CD4-positive, alpha-beta memory T cell (primary cell): ENCODE measurements around the gene EFNA4. TPM values are rescaled to one million over a fixed set of nuclear protein-coding genes. Genes with fewer than 3 reads are reported as not detected.
A peak's percentile ranks its signal among the peaks of the same experiment; 100 is the strongest.

ENCODE experiments used
- CTCF ChIA-PET: fragments of 350-600 bp; sonication (Branson Sonifier 250); formaldehyde crosslinking; loops from one replicate; lab custom pipeline; 2021; ENCODE audit warnings: inconsistent platforms; ENCODE audit not compliant: partially characterized antibody; lab: Charles Lee
- POLR2A ChIA-PET: fragments of 350-600 bp; sonication (Branson Sonifier 250); formaldehyde crosslinking; loops from one replicate; lab custom pipeline; 2021; ENCODE audit not compliant: partially characterized antibody; lab: Charles Lee
- DNase-seq, 5 donors: peaks; one replicate each; pipeline versions ENCODE4 v3.0.0 to v3.0.0-alpha.2; 2020 to 2022; ENCODE audit warnings: mixed read lengths in 1 of 5
- H3K27ac ChIP-seq: one replicate; pipeline ENCODE4 v1.7.0; 2013; ENCODE audit warnings: low read depth, low read length
- H3K27me3 ChIP-seq: 2 replicates; pipeline ENCODE4 v1.7.0; 2013; ENCODE audit warnings: mild to moderate bottlenecking, low read length, moderate library complexity; ENCODE audit not compliant: insufficient read depth
- H3K36me3 ChIP-seq: 2 replicates; pipeline ENCODE4 v1.7.0; 2013; ENCODE audit warnings: mild to moderate bottlenecking, low read length, moderate library complexity; ENCODE audit not compliant: insufficient read depth
- H3K4me1 ChIP-seq: 2 replicates; pipeline ENCODE4 v1.7.0; 2013; ENCODE audit warnings: mild to moderate bottlenecking, low read length, moderate library complexity; ENCODE audit not compliant: insufficient read depth
- H3K4me3 ChIP-seq, 2 donors: one replicate each; pipeline ENCODE4 v1.7.0; 2013; ENCODE audit warnings: low read length in 2 of 2, mild to moderate bottlenecking in 1 of 2
- H3K9me3 ChIP-seq, 2 donors: one replicate each; pipeline ENCODE4 v1.7.0; 2013; ENCODE audit warnings: low read length in 2 of 2, control low read depth in 1 of 2; ENCODE audit not compliant: control insufficient read depth in 1 of 2
- H3K27ac Mint-ChIP-seq, 7 donors: one replicate each; pipeline ENCODE4 v1.8.0; 2020 to 2021; ENCODE audit warnings: mixed read lengths in 7 of 7, mild to moderate bottlenecking in 6 of 7, inconsistent platforms in 3 of 7, moderate library complexity in 3 of 7
- H3K27me3 Mint-ChIP-seq, 2 donors: one replicate each; pipeline ENCODE4 v1.8.0; 2020 to 2021; ENCODE audit warnings: mixed read lengths in 2 of 2
- H3K36me3 Mint-ChIP-seq, 2 donors: one replicate each; pipeline ENCODE4 v1.8.0; 2020 to 2021; ENCODE audit warnings: mixed read lengths in 2 of 2, inconsistent platforms in 1 of 2, mild to moderate bottlenecking in 1 of 2
- H3K4me1 Mint-ChIP-seq, 4 donors: one replicate each; pipeline ENCODE4 v1.8.0; 2020 to 2021; ENCODE audit warnings: mixed read lengths in 4 of 4, mild to moderate bottlenecking in 1 of 4
- H3K4me3 Mint-ChIP-seq, 8 donors: one replicate each; pipeline ENCODE4 v1.8.0; 2020 to 2021; ENCODE audit warnings: mixed read lengths in 8 of 8, mild to moderate bottlenecking in 7 of 8, moderate library complexity in 6 of 8, inconsistent platforms in 3 of 8
- H3K9me3 Mint-ChIP-seq, 8 donors: one replicate each; pipeline ENCODE4 v1.8.0; 2020 to 2021; ENCODE audit warnings: mixed read lengths in 8 of 8, mild to moderate bottlenecking in 5 of 8, inconsistent platforms in 3 of 8, moderate library complexity in 1 of 8
- intact Hi-C: fragments of 100-400 bp; cut with micrococcal nuclease; formaldehyde crosslinking; loops from one replicate; pipeline ENCODE4 v1.15.1; 2023
- polyA plus RNA-seq, 2 donors: library from polyadenylated mRNA; unstranded; fragments of 300-500 nt; fragmentation: Illumina TruSeq; gene quantifications; one replicate each; pipeline ENCODE4 v1.2.3, GENCODE V29; 2021
- total RNA-seq, 2 experiments: library from RNA; stranded (reverse); gene quantifications; one replicate each; pipeline ENCODE4 v1.2.3, GENCODE V29; 2021

The EFNA4 gene
- total and polyA plus RNA-seq, 4 experiments from 2014 or later = 2.5 to 8.5 (median 4.7) TPM

DNA sequence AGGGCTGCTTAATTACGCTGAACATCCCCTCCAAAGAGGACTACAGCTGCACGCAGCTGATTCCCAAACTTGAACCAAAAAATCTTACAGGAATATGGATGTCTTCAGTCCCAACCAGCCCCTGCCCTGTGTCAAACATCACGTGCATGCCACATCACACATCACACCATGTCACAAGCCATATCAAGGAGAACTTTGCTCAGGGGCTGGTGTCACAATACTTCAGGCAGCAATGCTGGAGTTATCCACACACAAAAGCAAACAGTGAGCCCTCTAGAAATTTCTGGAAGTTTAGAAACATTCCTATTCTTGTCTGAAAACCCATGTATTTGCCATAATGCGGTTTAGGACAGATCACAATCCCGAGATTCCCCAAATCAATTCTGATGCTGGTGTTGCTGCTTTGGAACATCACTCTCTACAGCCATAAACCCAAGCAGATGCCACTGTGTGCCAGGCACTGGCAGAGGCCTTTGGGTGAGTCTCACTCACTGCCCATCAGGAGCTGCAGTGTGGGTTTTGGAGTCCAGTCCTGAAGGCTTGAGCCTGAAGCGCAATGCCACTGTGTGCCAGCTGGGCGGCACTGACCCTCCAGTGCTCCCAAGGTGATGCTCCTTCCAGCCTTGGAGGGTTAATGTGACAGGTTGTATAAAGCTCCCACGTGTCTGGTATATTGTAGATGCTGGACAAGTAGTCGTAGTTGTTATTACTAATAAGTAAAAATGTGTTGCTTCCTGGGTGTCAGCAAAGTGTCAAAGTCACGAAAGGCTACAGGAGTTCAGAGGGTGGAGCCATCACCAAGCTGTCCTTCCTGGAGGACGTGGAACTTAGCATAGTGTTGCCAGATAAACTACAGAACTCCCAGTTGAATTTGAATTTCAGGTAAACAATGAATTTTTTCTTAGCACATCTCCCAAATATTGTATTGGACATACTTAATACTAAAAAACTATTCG, 44.0 kb downstream of the EFNA4 start:
- H3K4me3 Mint-ChIP-seq = no peak overlapping the region
- Histone ChIP-seq H3K27me3 (no peaks in the 10 kb centered on the region), H3K36me3 (no peaks in the 10 kb centered on the region), H3K4me3 (no peak overlapping the region), H3K4me1 (no peaks in the 10 kb centered on the region), H3K27ac (no peak overlapping the region), H3K9me3 (no peaks in the 10 kb centered on the region)
- intact Hi-C loops = no loop called here
- H3K27me3 Mint-ChIP-seq = peaks cover 1 to 8% of the 10 kb centered on the region in 2 donors
- CTCF ChIA-PET = no interaction called here
- H3K27ac Mint-ChIP-seq = no peak overlapping the region
- no peaks in the 10 kb centered on the region for H3K4me1 Mint-ChIP-seq
- no peaks in the 10 kb centered on the region for H3K9me3 Mint-ChIP-seq
- no peaks in the 10 kb centered on the region for H3K36me3 Mint-ChIP-seq
- POLR2A ChIA-PET = no interaction called here
- DNase-seq = no peak

DNA sequence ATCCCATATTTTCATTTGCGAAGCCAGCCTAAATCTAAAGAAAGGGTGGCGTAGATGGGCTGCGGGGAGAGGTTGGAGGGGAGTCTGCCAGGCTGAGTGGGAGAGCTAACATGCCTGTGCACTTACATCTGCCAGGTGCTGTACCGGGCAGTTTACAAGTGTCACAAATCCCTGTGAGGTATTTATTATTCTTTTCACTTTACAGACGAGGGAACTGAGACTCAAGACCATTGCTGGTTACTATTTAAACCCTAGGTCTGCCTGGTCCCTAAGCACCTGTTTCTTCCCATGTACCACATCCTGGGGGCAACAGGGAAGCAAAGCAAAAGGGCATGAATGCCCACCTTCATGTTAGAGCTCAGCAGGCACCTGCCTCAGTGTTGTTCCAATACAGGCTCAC, 44.8 kb downstream of the EFNA4 start:
- no peaks in the 10 kb centered on the region for H3K27me3 ChIP-seq
- no peaks in the 10 kb centered on the region for H3K4me1 ChIP-seq
- DNase-seq = no peak
- Mint-ChIP-seq H3K27me3 (peaks cover 1 to 8% of the 10 kb centered on the region in 2 donors), H3K4me3 (no peak overlapping the region), H3K27ac (peak overlapping the region in 1 of 7 donors; percentile 18), H3K36me3 (no peaks in the 10 kb centered on the region), H3K4me1 (no peaks in the 10 kb centered on the region), H3K9me3 (no peaks in the 10 kb centered on the region)
- H3K27ac ChIP-seq = no peak overlapping the region
- H3K9me3 ChIP-seq = no peaks in the 10 kb centered on the region
- ChIA-PET POLR2A (no interaction called here), CTCF (no interaction called here)
- H3K36me3 ChIP-seq = no peaks in the 10 kb centered on the region
- no peak overlapping the region for H3K4me3 ChIP-seq
- intact Hi-C loops = no loop called here

DNA sequence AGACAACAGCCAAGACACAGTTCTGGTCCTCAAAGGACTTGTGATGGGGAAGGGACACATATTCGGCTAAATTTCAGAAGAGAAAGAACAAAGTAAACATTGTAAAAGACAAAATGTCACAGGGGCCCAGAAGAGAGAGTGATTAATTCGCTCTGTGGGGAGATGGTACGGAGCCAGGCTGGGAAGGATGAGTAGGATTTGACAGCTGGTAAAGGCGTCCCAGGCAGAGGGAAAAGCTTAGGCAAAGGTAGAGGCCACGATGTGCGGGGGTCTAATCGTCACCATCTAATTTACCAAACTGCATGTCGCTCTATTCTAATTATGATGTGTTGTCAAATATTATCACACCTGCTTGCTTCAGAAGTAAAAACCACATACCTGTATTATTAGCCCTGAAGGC, 46.8 kb downstream of the EFNA4 start:
- POLR2A ChIA-PET = no interaction called here
- Histone ChIP-seq H3K9me3 (no peaks in the 10 kb centered on the region), H3K27me3 (no peaks in the 10 kb centered on the region), H3K36me3 (no peaks in the 10 kb centered on the region), H3K27ac (no peak overlapping the region), H3K4me1 (no peaks in the 10 kb centered on the region), H3K4me3 (no peak overlapping the region)
- H3K27me3 Mint-ChIP-seq = peaks cover 1 to 10% of the 10 kb centered on the region in 2 donors
- no peak for DNase-seq
- CTCF ChIA-PET = interaction anchor here (1.1 kb wide), 1 partner anchor 15 kb away, joined by 3 read pairs; no protein-coding TSS in a partner anchor
- H3K4me3 Mint-ChIP-seq = no peak overlapping the region
- peak overlapping the region in 1 of 7 donors; percentile 46 for H3K27ac Mint-ChIP-seq
- intact Hi-C loops = no loop called here
- H3K4me1 Mint-ChIP-seq = no peaks in the 10 kb centered on the region
- no peaks in the 10 kb centered on the region for H3K36me3 Mint-ChIP-seq
- H3K9me3 Mint-ChIP-seq = peaks cover 0 to 2% (median 0%) of the 10 kb centered on the region in 8 donors

DNA sequence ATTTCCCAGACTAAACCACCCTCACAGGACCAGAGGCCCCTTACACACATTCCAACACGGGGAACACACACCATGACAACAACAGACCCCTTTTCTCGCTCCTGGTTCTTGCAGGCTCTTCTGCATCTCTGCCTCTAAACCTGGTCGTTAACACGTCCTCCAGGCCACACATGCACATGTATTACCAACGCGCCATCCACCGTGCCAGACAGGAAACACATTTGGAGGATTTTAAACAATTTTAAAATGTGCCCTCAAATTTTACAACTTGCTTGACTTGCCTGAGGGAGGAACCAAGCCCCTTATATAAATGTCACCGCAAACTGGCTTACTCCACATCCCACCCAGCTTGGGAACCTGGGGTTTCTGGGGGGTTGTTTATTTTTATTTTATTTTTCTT, 47.3 kb downstream of the EFNA4 start:
- no peaks in the 10 kb centered on the region for H3K36me3 Mint-ChIP-seq
- H3K27me3 ChIP-seq = no peaks in the 10 kb centered on the region
- no peaks in the 10 kb centered on the region for H3K36me3 ChIP-seq
- H3K27ac ChIP-seq = no peak overlapping the region
- CTCF ChIA-PET = interaction anchor here (1.1 kb wide), 1 partner anchor 16 kb away, joined by 3 read pairs; no protein-coding TSS in a partner anchor
- no peaks in the 10 kb centered on the region for H3K4me1 ChIP-seq
- POLR2A ChIA-PET = no interaction called here
- H3K27me3 Mint-ChIP-seq = peaks cover 1 to 11% of the 10 kb centered on the region in 2 donors
- no peaks in the 10 kb centered on the region for H3K9me3 ChIP-seq
- H3K27ac Mint-ChIP-seq = no peak overlapping the region
- DNase-seq = no peak
- peaks cover 0 to 2% (median 0%) of the 10 kb centered on the region in 8 donors for H3K9me3 Mint-ChIP-seq
- H3K4me3 ChIP-seq = no peak overlapping the region
- H3K4me1 Mint-ChIP-seq = no peaks in the 10 kb centered on the region
- intact Hi-C loops = no loop called here
- no peak overlapping the region for H3K4me3 Mint-ChIP-seq

DNA sequence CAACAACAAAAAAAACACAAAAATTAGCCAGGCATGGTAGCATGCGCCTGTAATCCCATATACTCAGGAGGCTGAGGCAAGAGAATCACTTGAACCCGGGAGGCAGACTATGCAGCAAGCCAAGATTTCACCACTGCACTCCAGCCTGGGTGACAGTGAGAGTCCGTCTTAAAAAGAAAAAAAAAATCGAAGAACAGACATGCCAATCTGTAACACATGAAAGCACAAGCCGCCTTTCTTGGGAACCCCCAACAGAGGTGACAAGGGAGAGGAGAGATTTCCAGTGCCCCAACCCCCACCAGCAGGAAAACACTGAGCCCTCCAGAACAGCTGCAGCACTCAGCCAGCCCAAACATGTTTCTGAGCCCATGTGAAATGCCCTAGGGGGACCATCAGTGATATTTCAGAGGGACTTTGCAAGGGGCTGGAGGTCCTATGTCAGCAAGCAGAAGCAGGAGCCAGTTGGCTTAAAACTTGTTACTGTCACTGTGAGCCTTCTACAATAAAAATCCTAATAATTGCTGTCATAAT, 50.0 kb downstream of the EFNA4 start:
- Histone ChIP-seq H3K4me3 (no peak overlapping the region), H3K36me3 (no peaks in the 10 kb centered on the region), H3K9me3 (no peaks in the 10 kb centered on the region), H3K27me3 (no peaks in the 10 kb centered on the region), H3K4me1 (no peaks in the 10 kb centered on the region), H3K27ac (no peak overlapping the region)
- H3K27me3 Mint-ChIP-seq = peaks cover 9 to 15% of the 10 kb centered on the region in 2 donors
- no peaks in the 10 kb centered on the region for H3K36me3 Mint-ChIP-seq
- POLR2A ChIA-PET = interaction anchor here (0.7 kb wide), 1 partner anchor 15 kb away, joined by 3 read pairs; no protein-coding TSS in a partner anchor
- H3K4me3 Mint-ChIP-seq = no peak overlapping the region
- no peaks in the 10 kb centered on the region for H3K4me1 Mint-ChIP-seq
- peaks cover 0 to 2% (median 0%) of the 10 kb centered on the region in 8 donors for H3K9me3 Mint-ChIP-seq
- DNase-seq = no peak
- intact Hi-C loops = no loop called here
- no peak overlapping the region for H3K27ac Mint-ChIP-seq
- CTCF ChIA-PET = no interaction called here

DNA sequence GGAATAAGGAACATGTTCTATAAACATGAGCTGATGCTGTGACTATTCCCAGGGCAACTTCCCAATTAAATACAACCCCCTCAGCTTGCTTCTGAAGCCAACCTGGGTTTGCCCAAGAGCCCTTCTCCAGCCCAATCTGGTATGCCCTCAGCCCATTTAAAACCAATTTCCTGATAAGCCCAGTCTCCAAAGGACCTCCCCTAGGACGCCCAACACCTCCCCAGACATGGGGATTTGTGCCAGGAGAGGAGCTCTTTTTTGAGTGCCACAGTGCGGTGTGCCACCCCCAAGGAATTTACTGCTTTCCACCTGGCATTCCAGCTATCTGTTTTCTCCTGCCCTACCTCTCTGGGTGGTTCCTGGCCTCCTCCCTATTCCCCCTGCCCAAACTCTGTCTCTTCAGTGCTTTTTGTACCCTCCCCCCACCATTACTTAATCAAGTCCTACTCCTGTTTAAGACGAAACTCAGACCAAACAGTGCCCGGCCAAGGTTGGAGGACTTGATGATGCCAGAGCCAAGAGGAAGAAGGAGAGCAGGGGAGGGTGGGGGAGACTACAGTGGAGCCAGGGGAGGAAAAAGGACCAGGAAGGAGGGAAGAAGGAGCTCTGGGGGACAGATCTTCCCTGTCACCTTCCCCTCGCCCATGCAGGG, 52.7 kb downstream of the EFNA4 start:
- no peak overlapping the region for H3K27ac ChIP-seq
- ChIA-PET CTCF (interaction anchor here (1.1 to 1.2 kb wide), 2 partner anchors 25 to 51 kb away, joined by 4 to 7 read pairs; no protein-coding TSS in a partner anchor), POLR2A (no interaction called here)
- no peak for DNase-seq
- H3K4me3 ChIP-seq = no peak overlapping the region
- peaks cover 0 to 2% (median 0%) of the 10 kb centered on the region in 8 donors for H3K9me3 Mint-ChIP-seq
- H3K9me3 ChIP-seq = no peaks in the 10 kb centered on the region
- peak overlapping the region in 1 of 7 donors; percentile 29 for H3K27ac Mint-ChIP-seq
- no peaks in the 10 kb centered on the region for H3K27me3 ChIP-seq
- H3K27me3 Mint-ChIP-seq = peaks cover 6 to 9% of the 10 kb centered on the region in 2 donors
- intact Hi-C loops = no loop called here
- H3K4me3 Mint-ChIP-seq = no peak overlapping the region
- H3K4me1 Mint-ChIP-seq = no peaks in the 10 kb centered on the region
- no peaks in the 10 kb centered on the region for H3K4me1 ChIP-seq
- H3K36me3 ChIP-seq = no peaks in the 10 kb centered on the region
- no peaks in the 10 kb centered on the region for H3K36me3 Mint-ChIP-seq

DNA sequence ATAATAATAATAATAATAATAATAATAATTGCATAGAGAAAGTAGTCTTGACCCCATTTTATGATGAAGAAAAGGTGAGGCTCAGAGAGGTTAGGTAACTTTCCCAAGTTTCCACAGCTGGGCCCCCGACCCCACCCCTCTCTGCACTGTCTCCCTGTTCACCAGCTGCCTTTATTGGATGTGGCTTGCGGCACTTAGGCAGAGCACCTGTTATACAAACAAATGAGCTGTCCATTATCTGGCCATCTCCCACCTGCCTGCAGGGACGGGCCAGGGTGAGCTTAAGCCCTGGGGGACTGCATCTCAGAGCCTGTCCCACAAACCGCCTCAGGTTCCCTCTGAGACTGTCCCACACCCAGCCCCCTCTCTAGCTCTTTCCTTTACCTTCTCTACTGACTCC, 54.1 kb downstream of the EFNA4 start:
- POLR2A ChIA-PET = no interaction called here
- H3K27me3 Mint-ChIP-seq = peaks cover 6 to 9% of the 10 kb centered on the region in 2 donors
- H3K27ac ChIP-seq = no peak overlapping the region

More for the DNA sequence above, 54.1 kb downstream of the EFNA4 start:
- Histone ChIP-seq H3K4me1 (no peaks in the 10 kb centered on the region), H3K9me3 (no peaks in the 10 kb centered on the region), H3K27me3 (no peaks in the 10 kb centered on the region), H3K4me3 (no peak overlapping the region), H3K36me3 (no peaks in the 10 kb centered on the region)
- intact Hi-C loops = no loop called here
- DNase-seq = no peak
- Mint-ChIP-seq H3K36me3 (no peaks in the 10 kb centered on the region), H3K4me3 (no peak overlapping the region), H3K9me3 (peaks cover 0 to 2% (median 0%) of the 10 kb centered on the region in 8 donors), H3K27ac (no peak overlapping the region), H3K4me1 (no peaks in the 10 kb centered on the region)
- CTCF ChIA-PET = interaction anchor here (1.7 kb wide), 1 partner anchor 26 kb away, joined by 7 read pairs; no protein-coding TSS in a partner anchor
